ENCODE results near the gene NYNRIN.

DNA sequence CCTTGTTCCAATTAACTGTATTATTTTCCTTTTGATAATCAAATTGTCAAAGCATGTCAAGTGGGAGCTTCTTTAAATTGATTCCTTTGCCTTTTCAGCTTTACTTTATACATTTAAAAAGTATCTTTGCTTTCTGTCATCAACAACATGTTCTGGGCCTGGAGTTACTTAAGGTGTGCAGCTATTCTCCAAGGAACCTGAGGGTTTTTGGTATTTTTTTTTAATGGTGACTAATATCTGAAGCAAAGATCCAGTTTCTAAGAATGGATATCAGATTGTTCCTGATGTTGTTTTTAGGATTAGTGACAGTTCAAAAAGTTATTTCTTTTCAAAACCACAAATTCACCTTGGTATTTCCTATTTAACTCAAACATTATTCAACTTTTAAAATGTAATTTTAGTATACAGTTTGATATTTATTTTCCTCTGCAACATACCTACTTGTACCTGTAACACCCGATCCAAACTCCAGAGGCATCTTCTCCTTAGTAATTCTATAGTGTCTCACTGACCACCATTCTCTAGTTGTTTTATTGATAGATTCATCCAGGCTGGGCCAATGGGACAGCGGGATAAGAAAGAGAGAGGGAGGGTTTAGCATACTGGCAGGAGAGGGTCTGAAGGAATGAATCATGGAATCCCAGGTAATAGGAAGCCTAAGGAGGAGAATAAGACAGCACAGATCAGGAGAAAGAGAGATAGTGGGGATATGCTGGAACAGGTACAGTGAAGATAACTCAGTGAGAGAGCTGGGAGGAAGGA lies 27.5 kb downstream of the NYNRIN start:
- TF ChIP-seq, protein P1, sequence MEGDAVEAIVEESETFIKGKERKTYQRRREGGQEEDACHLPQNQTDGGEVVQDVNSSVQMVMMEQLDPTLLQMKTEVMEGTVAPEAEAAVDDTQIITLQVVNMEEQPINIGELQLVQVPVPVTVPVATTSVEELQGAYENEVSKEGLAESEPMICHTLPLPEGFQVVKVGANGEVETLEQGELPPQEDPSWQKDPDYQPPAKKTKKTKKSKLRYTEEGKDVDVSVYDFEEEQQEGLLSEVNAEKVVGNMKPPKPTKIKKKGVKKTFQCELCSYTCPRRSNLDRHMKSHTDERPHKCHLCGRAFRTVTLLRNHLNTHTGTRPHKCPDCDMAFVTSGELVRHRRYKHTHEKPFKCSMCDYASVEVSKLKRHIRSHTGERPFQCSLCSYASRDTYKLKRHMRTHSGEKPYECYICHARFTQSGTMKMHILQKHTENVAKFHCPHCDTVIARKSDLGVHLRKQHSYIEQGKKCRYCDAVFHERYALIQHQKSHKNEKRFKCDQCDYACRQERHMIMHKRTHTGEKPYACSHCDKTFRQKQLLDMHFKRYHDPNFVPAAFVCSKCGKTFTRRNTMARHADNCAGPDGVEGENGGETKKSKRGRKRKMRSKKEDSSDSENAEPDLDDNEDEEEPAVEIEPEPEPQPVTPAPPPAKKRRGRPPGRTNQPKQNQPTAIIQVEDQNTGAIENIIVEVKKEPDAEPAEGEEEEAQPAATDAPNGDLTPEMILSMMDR (conservative IDR thresholded peaks at IDR 0.05; ENCODE audit: low read length): no peak
- TF ChIP-seq EZH2phosphoT487 (IDR thresholded peaks at IDR 0.05; ENCODE audit: borderline replicate concordance): no peak

All from Loucy (cell line).